H1 (cell line): ENCODE measurements around the gene SNAP25. TPM values are rescaled to one million over a fixed set of nuclear protein-coding genes. Genes with fewer than 3 reads are reported as not detected.

ENCODE experiments used
- CTCF ChIA-PET: fragments of 300-600 bp; sonication (Branson Sonifier 250); formaldehyde crosslinking; loops from one replicate; lab custom pipeline; 2021; ENCODE audit not compliant: partially characterized antibody; lab: Charles Lee
- POLR2A ChIA-PET: fragments of 300-600 bp; sonication (Branson Sonifier 250); formaldehyde crosslinking; loops from one replicate; lab custom pipeline; 2021; ENCODE audit warnings: inconsistent platforms; ENCODE audit not compliant: partially characterized antibody; lab: Charles Lee
- DNase-seq, 2 experiments: peaks; one replicate each; pipeline versions ENCODE4 v3.0.0 to v3.0.0-alpha.2; 2010 to 2022; ENCODE audit warnings: low spot score in 2 of 2, low read depth in 1 of 2, mixed read lengths in 1 of 2
- FAIRE-seq: peaks from 2 replicates; lab custom pipeline; 2011; peaks lifted over from hg19 to GRCh38; lab: Jason Lieb, UNC
- H2AFZ ChIP-seq: 2 replicates; pipeline ENCODE4 v1.8.1; 2012; ENCODE audit warnings: low read length, inconsistent platforms
- H2AK5ac ChIP-seq: 2 replicates; pipeline ENCODE4 v1.6.1; 2013; ENCODE audit warnings: low read depth, low read length
- H2BK120ac ChIP-seq: replicated peaks from 2 replicates; pipeline ENCODE3; 2013; ENCODE audit warnings: low read depth, low read length, inconsistent platforms
- H2BK12ac ChIP-seq: 2 replicates; pipeline ENCODE4 v1.6.1; 2013; ENCODE audit warnings: low read depth, low read length
- H2BK15ac ChIP-seq: 2 replicates; pipeline ENCODE4 v1.6.1; 2013; ENCODE audit warnings: low read length
- H2BK20ac ChIP-seq: 2 replicates; pipeline ENCODE4 v1.6.1; 2013; ENCODE audit warnings: low read length
- H2BK5ac ChIP-seq: 2 replicates; pipeline ENCODE4 v1.6.1; 2013; ENCODE audit warnings: low read depth, low read length
- H3K14ac ChIP-seq: 2 replicates; pipeline ENCODE4 v1.6.1; 2013; ENCODE audit warnings: inconsistent platforms; ENCODE audit not compliant: insufficient read length
- H3K18ac ChIP-seq: 2 replicates; pipeline ENCODE4 v1.6.1; 2013; ENCODE audit warnings: low read length; ENCODE audit errors: extremely low read depth
- H3K23ac ChIP-seq: 2 replicates; pipeline ENCODE4 v1.6.1; 2013; ENCODE audit warnings: inconsistent platforms; ENCODE audit not compliant: insufficient read length
- H3K23me2 ChIP-seq: 2 replicates; pipeline ENCODE4 v1.6.1; 2013; ENCODE audit warnings: low read depth, low read length
- H3K27ac ChIP-seq: 2 replicates; pipeline ENCODE4 v1.6.1; 2011; ENCODE audit warnings: low read depth, low read length, inconsistent platforms
- H3K27me3 ChIP-seq, 4 experiments: replicated peaks in 1 of 4; 1 replicate in 1 of 4; 2 replicates in 3 of 4; pipeline versions ENCODE4 v1.6.1 to v1.8.1; 2011 to 2013; ENCODE audit warnings: low read length in 3 of 4, mild to moderate bottlenecking in 3 of 4, inconsistent platforms in 2 of 4, mixed read lengths in 2 of 4, moderate library complexity in 1 of 4; ENCODE audit not compliant: control insufficient read depth in 3 of 4, insufficient read depth in 3 of 4; ENCODE audit errors: extremely low read depth in 1 of 4
- H3K36me3 ChIP-seq, 4 experiments: 2 replicates each; pipeline versions ENCODE4 v1.6.1 to v1.8.1; 2011 to 2013; ENCODE audit warnings: mild to moderate bottlenecking in 4 of 4, low read length in 3 of 4, moderate library complexity in 2 of 4, control low read depth in 1 of 4, inconsistent platforms in 1 of 4; ENCODE audit not compliant: insufficient read depth in 4 of 4, control insufficient read depth in 2 of 4
- H3K4ac ChIP-seq: replicated peaks from 2 replicates; pipeline ENCODE3; 2013; ENCODE audit warnings: low read length, low read depth, mixed read lengths, inconsistent platforms; ENCODE audit not compliant: insufficient read length
- H3K4me1 ChIP-seq, 4 experiments: replicated peaks in 1 of 4; 1 replicate in 1 of 4; 2 replicates in 3 of 4; pipeline versions ENCODE4 v1.6.1 to v1.8.1; 2011 to 2013; ENCODE audit warnings: low read length in 3 of 4, inconsistent platforms in 2 of 4, mixed read lengths in 1 of 4; ENCODE audit not compliant: insufficient read depth in 4 of 4, control insufficient read depth in 3 of 4
- H3K4me2 ChIP-seq, 2 experiments: 2 replicates each; pipeline versions ENCODE4 v1.6.1 to v1.8.1; 2011 to 2013; ENCODE audit warnings: low read depth in 2 of 2, low read length in 2 of 2, control low read depth in 1 of 2, inconsistent platforms in 1 of 2, mild to moderate bottlenecking in 1 of 2; ENCODE audit not compliant: insufficient read depth in 1 of 2
- H3K4me3 ChIP-seq, 4 experiments: fragments of 200-600, 300-600 bp in 1 of 4; sonication (generic), shearing (Covaris generic), sonication (Bioruptor Twin) in 1 of 4; 2 replicates each; pipeline versions ENCODE4 v1.5.1 to v1.8.1; 2011 to 2016; ENCODE audit warnings: low read length in 4 of 4, low read depth in 3 of 4, control low read depth in 2 of 4, inconsistent platforms in 2 of 4, mild to moderate bottlenecking in 2 of 4, mixed read lengths in 1 of 4, moderate library complexity in 1 of 4; ENCODE audit not compliant: insufficient read depth in 2 of 4; ENCODE audit errors: extremely low read depth in 1 of 4
- H3K56ac ChIP-seq: replicated peaks from 2 replicates; pipeline ENCODE3; 2013; ENCODE audit warnings: low read depth, mild to moderate bottlenecking, mixed read lengths, low read length, inconsistent platforms; ENCODE audit not compliant: insufficient read length
- H3K79me1 ChIP-seq: 2 replicates; pipeline ENCODE4 v1.6.1; 2013; ENCODE audit warnings: low read depth, low read length, control low read depth
- H3K79me2 ChIP-seq, 2 experiments: 2 replicates each; pipeline versions ENCODE4 v1.6.1 to v1.8.1; 2012 to 2013; ENCODE audit warnings: low read length in 2 of 2, mild to moderate bottlenecking in 2 of 2, inconsistent platforms in 1 of 2; ENCODE audit not compliant: insufficient read depth in 2 of 2, control insufficient read depth in 1 of 2
- H3K9ac ChIP-seq, 4 experiments: replicated peaks in 1 of 4; 1 replicate in 1 of 4; 2 replicates in 3 of 4; pipeline versions ENCODE4 v1.6.1 to v1.8.1; 2011 to 2013; ENCODE audit warnings: low read depth in 3 of 4, low read length in 3 of 4, control low read depth in 2 of 4, mild to moderate bottlenecking in 2 of 4, moderate library complexity in 2 of 4, inconsistent platforms in 1 of 4; ENCODE audit errors: extremely low read depth in 1 of 4
- H3K9me3 ChIP-seq, 2 experiments: 2 replicates each; pipeline versions ENCODE4 v1.6.1 to v1.8.1; 2012 to 2013; ENCODE audit warnings: mild to moderate bottlenecking in 2 of 2, moderate library complexity in 2 of 2, control low read depth in 1 of 2, inconsistent platforms in 1 of 2, low read depth in 1 of 2, low read length in 1 of 2, mixed read lengths in 1 of 2; ENCODE audit not compliant: insufficient read depth in 2 of 2
- H4K20me1 ChIP-seq, 2 experiments: replicated peaks in 1 of 2; 2 replicates each; pipeline versions ENCODE3 to v1.8.1; 2011 to 2013; ENCODE audit warnings: inconsistent platforms in 2 of 2, low read length in 2 of 2, mild to moderate bottlenecking in 1 of 2; ENCODE audit not compliant: insufficient read depth in 2 of 2, control insufficient read depth in 1 of 2
- H4K5ac ChIP-seq: 2 replicates; pipeline ENCODE4 v1.6.1; 2013; ENCODE audit warnings: low read length, low read depth, mixed read lengths, inconsistent platforms; ENCODE audit not compliant: insufficient read length
- H4K8ac ChIP-seq: 2 replicates; pipeline ENCODE4 v1.8.0; 2013; ENCODE audit warnings: mild to moderate bottlenecking, moderate library complexity, low read length, inconsistent platforms; ENCODE audit not compliant: insufficient read depth; ENCODE audit errors: extremely low read depth
- H4K91ac ChIP-seq: replicated peaks from 2 replicates; pipeline ENCODE3; 2013; ENCODE audit warnings: low read length, mixed read lengths, inconsistent platforms; ENCODE audit not compliant: insufficient read length
- CTBP2 ChIP-seq: IDR thresholded peaks from 2 replicates; pipeline ENCODE4 v1.7.0; 2011; ENCODE audit warnings: borderline replicate concordance, mild to moderate bottlenecking, moderate library complexity, mixed read lengths, low read length; ENCODE audit not compliant: insufficient read depth, insufficient read length
- EGR1 ChIP-seq: IDR thresholded peaks from 2 replicates; pipeline ENCODE4 v1.6.1; 2011; ENCODE audit warnings: low read depth, low read length, borderline replicate concordance
- JUND ChIP-seq: IDR thresholded peaks from 2 replicates; pipeline ENCODE4 v1.6.1; 2011; ENCODE audit warnings: mild to moderate bottlenecking, improper control_type of control experiment, low read length
- POLR2AphosphoS5 ChIP-seq: IDR thresholded peaks from 2 replicates; pipeline ENCODE4 v1.6.1; 2011; ENCODE audit warnings: low read depth, low read length
- RBBP5 ChIP-seq: IDR thresholded peaks from 2 replicates; pipeline ENCODE4 v1.7.1; 2012; ENCODE audit warnings: low read depth, mild to moderate bottlenecking, inconsistent platforms, low read length, moderate library complexity, borderline replicate concordance
- RFX5 ChIP-seq: IDR thresholded peaks from 2 replicates; pipeline ENCODE4 v1.6.1; 2011; ENCODE audit warnings: low read depth, low read length, improper control_type of control experiment, borderline replicate concordance
- RXRA ChIP-seq: IDR thresholded peaks from 2 replicates; pipeline ENCODE4 v1.6.1; 2011; ENCODE audit warnings: low read depth, mild to moderate bottlenecking, low read length, moderate library complexity; ENCODE audit not compliant: insufficient read depth
- WGBS, 2 experiments: shearing (Covaris generic) in 1 of 2; methylation state at CpG; one replicate each; pipeline versions ENCODE4 v1.1.6 to v1.1.7; 2013 to 2015; ENCODE audit warnings: low lambda C conversion rate in 2 of 2, mixed read lengths in 2 of 2, inconsistent platforms in 1 of 2, low coverage in 1 of 2, missing lambda C conversion rate in 1 of 2; ENCODE audit not compliant: insufficient replicate concordance in 2 of 2, insufficient coverage in 1 of 2, insufficient read length in 1 of 2; ENCODE audit errors: extremely low coverage in 1 of 2, missing lambda C conversion rate in 1 of 2; 5-methylcytosine and 5-hydroxymethylcytosine counted together
- polyA plus RNA-seq, 7 experiments: library from polyadenylated mRNA; depleted of rRNA in 3 of 7; stranded (reverse) in 5 of 7; unstranded in 2 of 7; fragments of >200 nt in 5 of 7; fragments of 200-250 nt in 2 of 7; gene quantifications; 1 replicate in 5 of 7; 2 replicates in 1 of 7; 4 replicates in 1 of 7; pipeline versions ENCODE4 v1.2.1 to v1.2.3, GENCODE V29; 2011 to 2013; ENCODE audit warnings: missing spikeins in 2 of 7, mixed read lengths in 2 of 7
- total RNA-seq: library from RNA; stranded (reverse); fragmentation: NEBNext Ultra II Directional; extraction: Animal tissue kit (Norgen Biotek cat#: 25700); gene quantifications from 2 replicates; pipeline ENCODE4 v1.2.1, GENCODE V29; 2021
- TF ChIP-seq, protein P1 (sequence below): IDR thresholded peaks from 2 replicates; pipeline ENCODE4 v1.6.1; 2011; ENCODE audit warnings: low read depth, mild to moderate bottlenecking, low read length; ENCODE audit not compliant: insufficient read depth

SNAP25 gene
- total and polyA plus RNA-seq, 2 of the 8 experiments (the other 6 are each of a cell fraction or from before 2014, with no cell fraction given), result 0.51 to 0.52 TPM

DNA sequence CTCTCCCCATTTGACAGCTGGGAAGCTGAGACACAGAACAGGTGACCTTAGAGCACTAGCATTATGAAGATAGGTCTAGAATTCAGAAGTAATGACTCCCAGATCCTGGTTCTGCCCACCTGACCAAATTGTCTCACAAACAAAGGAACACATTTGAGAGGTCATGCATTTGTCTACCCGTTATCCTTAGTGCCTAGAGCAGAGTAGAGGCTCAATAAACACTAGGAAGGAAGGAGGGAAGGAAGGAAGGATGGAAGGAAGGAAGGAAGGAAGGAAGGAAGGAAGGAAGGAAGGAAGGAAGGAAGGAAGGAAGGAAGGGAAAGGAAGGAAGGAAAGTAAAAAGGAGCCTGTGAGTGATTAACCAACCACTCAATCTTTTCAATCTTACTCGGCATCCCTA is 63.3 kb downstream of the SNAP25 start:
- Histone ChIP-seq H2AFZ (no peak overlapping the region), H2BK20ac (no peak overlapping the region), H2AK5ac (no peak overlapping the region), H3K4me1 (peaks cover 1 to 12% (median 7%) of the 10 kb centered on the region in 4 experiments; a peak in 6 of 7 replicates), H3K9me3 (no peaks in the 10 kb centered on the region), H3K27ac (no peak overlapping the region), H2BK12ac (no peak overlapping the region), H3K14ac (no peak overlapping the region), H3K36me3 (no peaks in the 10 kb centered on the region), H4K5ac (no peak overlapping the region), H3K27me3 (no peaks in the 10 kb centered on the region), H3K18ac (peak overlapping the region; percentile 64; the same call in 1 of the 2 replicates), H2BK15ac (peak overlapping the region; percentile 49; the same call in 1 of the 2 replicates), H3K4ac (no peak overlapping the region), H4K8ac (no peak overlapping the region), H3K4me2 (no peak overlapping the region), H3K23ac (no peak overlapping the region), H3K9ac (no peak overlapping the region), H4K91ac (no peak overlapping the region), H3K79me2 (no peaks in the 10 kb centered on the region), H2BK5ac (no peak overlapping the region), H4K20me1 (no peaks in the 10 kb centered on the region), H3K4me3 (no peak overlapping the region), H3K79me1 (no peaks in the 10 kb centered on the region), H3K56ac (no peak overlapping the region), H3K23me2 (no peaks in the 10 kb centered on the region), H2BK120ac (no peak overlapping the region)
- TF ChIP-seq RXRA, result no peak
- no peak for TF ChIP-seq POLR2AphosphoS5
- TF ChIP-seq EGR1, result no peak
- TF ChIP-seq RBBP5, result no peak
- TF ChIP-seq, protein P1, sequence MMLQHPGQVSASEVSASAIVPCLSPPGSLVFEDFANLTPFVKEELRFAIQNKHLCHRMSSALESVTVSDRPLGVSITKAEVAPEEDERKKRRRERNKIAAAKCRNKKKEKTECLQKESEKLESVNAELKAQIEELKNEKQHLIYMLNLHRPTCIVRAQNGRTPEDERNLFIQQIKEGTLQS, result no peak
- TF ChIP-seq RFX5, result no peak
- no peak for TF ChIP-seq JUND
- no peak for TF ChIP-seq CTBP2
- DNase-seq (no peak), FAIRE-seq (no peak)
- ChIA-PET CTCF (interaction anchor here (0.9 to 1.3 kb wide), 3 partner anchors 14 to 56 kb away, joined by 3 to 4 read pairs (median 4); no protein-coding TSS in a partner anchor), POLR2A (no interaction called here)
- 90% methylated on average over 2 of the region's 2 CpGs; no CpG with 5 or more reads in 1 of the 2 experiments for WGBS, 2 experiments
